Measurements from ENCODE around the gene ADAMTS10. TPM values are rescaled to one million over a fixed set of nuclear protein-coding genes. Genes with fewer than 3 reads are reported as not detected.

Gene ADAMTS10
- total and polyA plus RNA-seq, 2 of the 8 experiments (the other 6 are each of a cell fraction or from before 2014, with no cell fraction given) = 6.9 to 17.4 TPM

DNA sequence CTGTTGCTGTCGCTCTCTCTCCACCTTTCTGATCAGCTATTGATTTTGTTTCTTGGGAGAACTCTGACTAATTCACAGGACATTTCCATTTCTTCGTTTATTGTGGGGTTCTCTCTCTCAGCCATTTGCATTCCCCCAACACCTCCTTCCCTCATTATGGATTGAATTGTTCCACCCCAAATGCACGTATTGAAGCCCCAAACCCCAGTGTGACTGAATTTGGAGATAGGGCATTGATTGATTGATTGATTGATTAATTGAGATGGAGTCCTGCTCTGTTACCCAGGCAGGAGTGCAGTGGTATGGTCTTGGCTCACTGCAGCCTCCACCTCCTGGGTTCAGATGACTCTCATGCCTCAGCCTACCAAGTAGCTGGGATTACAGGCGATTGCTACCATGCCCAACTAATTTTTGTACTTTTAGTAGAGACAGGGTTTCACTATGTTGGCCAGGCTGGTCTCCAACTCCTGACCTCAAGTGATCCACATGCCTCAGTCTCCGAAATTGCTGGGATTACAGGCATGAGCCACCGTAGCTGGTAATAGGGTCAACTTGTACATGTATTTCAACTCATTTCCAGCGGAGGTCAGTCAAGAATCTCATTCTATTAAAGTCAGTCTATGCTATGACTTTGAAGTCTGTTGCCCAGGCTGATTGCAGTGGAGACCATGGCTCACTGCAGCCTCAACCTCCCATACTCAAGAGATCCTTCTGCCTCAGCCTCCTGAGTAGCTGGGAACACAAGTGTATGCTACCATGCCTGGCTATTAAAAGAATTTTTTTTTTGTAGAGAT lies 33.5 kb upstream of the ADAMTS10 start (continued):
- TF ChIP-seq RNF2 (IDR thresholded peaks at IDR 0.05; ENCODE audit: borderline replicate concordance, low read depth, low read length, missing control alignments, poor library complexity, severe bottlenecking) = no peak
- TF ChIP-seq, protein P1, sequence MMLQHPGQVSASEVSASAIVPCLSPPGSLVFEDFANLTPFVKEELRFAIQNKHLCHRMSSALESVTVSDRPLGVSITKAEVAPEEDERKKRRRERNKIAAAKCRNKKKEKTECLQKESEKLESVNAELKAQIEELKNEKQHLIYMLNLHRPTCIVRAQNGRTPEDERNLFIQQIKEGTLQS (IDR thresholded peaks at IDR 0.05; ENCODE audit: insufficient read depth, low read depth, low read length) = no peak
- no peak for TF ChIP-seq EP300 (IDR thresholded peaks at IDR 0.05; ENCODE audit: borderline replicate concordance in 1 of 2, low read depth in 2 of 2, low read length in 2 of 2)
- no peak for TF ChIP-seq EZH2 (IDR thresholded peaks at IDR 0.05; ENCODE audit: low read depth, low read length, severe bottlenecking)
- no peak for TF ChIP-seq SIRT6 (IDR thresholded peaks at IDR 0.05; ENCODE audit: low read length)
- TF ChIP-seq ASH2L (IDR thresholded peaks at IDR 0.05; ENCODE audit: low read length) = no peak
- no peak for TF ChIP-seq GABPA (IDR thresholded peaks at IDR 0.05; ENCODE audit: borderline replicate concordance, insufficient read depth, low read length)
- TF ChIP-seq NRF1 (IDR thresholded peaks at IDR 0.05; ENCODE audit: low read depth, low read length) = no peak
- no peak for TF ChIP-seq JUND (IDR thresholded peaks at IDR 0.05; ENCODE audit: low read length)
- TF ChIP-seq, protein P2, sequence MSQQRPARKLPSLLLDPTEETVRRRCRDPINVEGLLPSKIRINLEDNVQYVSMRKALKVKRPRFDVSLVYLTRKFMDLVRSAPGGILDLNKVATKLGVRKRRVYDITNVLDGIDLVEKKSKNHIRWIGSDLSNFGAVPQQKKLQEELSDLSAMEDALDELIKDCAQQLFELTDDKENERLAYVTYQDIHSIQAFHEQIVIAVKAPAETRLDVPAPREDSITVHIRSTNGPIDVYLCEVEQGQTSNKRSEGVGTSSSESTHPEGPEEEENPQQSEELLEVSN (IDR thresholded peaks at IDR 0.05) = no peak
- TF ChIP-seq RBBP5 (IDR thresholded peaks at IDR 0.05; ENCODE audit: borderline replicate concordance, low read depth, low read length) = no peak
